ENCODE results near the gene EPS8L3. TPM values are rescaled to one million over a fixed set of nuclear protein-coding genes. Genes with fewer than 3 reads are reported as not detected.

The EPS8L3 gene
- total and polyA plus RNA-seq, 2 of the 4 experiments (the other 2 are of a cell fraction): not detected

DNA sequence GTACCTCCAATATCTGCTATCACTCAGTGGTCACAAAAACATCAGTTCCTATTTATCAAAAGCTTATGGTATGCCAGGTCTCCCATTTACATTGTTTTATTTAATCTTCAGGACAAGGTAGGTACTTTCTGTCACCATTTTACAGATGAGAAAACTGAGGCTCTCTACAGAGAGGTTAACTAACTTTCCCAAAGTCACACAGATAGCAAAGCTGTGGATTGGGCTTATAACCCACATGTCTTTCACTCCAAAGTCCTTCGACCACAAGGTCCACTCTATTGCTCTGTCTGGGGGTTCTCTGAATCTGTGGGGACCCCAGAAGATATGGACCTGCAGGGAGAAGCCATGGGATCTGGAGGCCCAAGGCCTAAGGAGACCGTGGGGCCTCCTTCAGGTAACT, 26.6 kb upstream of the EPS8L3 start:
- Histone ChIP-seq H2BK5ac (ENCODE audit: low read depth, low read length, poor library complexity, severe bottlenecking) (no peak overlapping the region), H2BK120ac (ENCODE audit: low read depth, low read length) (no peak overlapping the region), H3K4me1 (ENCODE audit: control insufficient read depth, insufficient read depth, low read length) (peaks cover 41% of the 10 kb centered on the region), H3K9ac (ENCODE audit: low read depth, low read length) (no peak overlapping the region), H3K4me3 (ENCODE audit: insufficient read depth, low read depth, low read length) (no peak overlapping the region), H4K5ac (ENCODE audit: low read depth, low read length) (no peak overlapping the region), H3K27ac (ENCODE audit: insufficient read depth, low read length) (no peak overlapping the region), H4K8ac (ENCODE audit: low read depth in 2 of 2, low read length in 2 of 2) (no peak overlapping the region), H3K79me1 (ENCODE audit: low read depth in 1 of 2, low read length in 2 of 2) (no peaks in the 10 kb centered on the region), H3K14ac (replicated peaks; ENCODE audit: low read depth, low read length) (no peak overlapping the region), H3K18ac (ENCODE audit: low read depth, low read length) (no peak overlapping the region), H3K9me3 (ENCODE audit: control insufficient read depth, insufficient read depth, low read length) (no peaks in the 10 kb centered on the region), H2BK15ac (ENCODE audit: low read depth, low read length) (no peak overlapping the region), H3K9me1 (ENCODE audit: insufficient read depth, low read length) (peaks cover 28% of the 10 kb centered on the region), H2BK20ac (ENCODE audit: low read depth, low read length) (no peak overlapping the region), H4K20me1 (ENCODE audit: insufficient read depth, low read length) (no peaks in the 10 kb centered on the region), H3K4ac (ENCODE audit: low read depth, low read length) (peak overlapping the region; percentile 49; the same call in 1 of the 2 replicates), H2AFZ (replicated peaks; ENCODE audit: low read length, poor library complexity) (no peak overlapping the region), H2AK5ac (ENCODE audit: low read depth, low read length) (0 out of 2 replicates have a peak overlapping the region, but pooled peaks have one; percentile 67), H3K36me3 (ENCODE audit: control insufficient read depth, insufficient read depth, low read length) (no peaks in the 10 kb centered on the region), H3K27me3 (ENCODE audit: control insufficient read depth, insufficient read depth, low read length) (no peaks in the 10 kb centered on the region), H2AK9ac (replicated peaks; ENCODE audit: low read depth, low read length, poor library complexity) (no peak overlapping the region), H3K56ac (ENCODE audit: extremely low read depth, insufficient read depth, low read length) (no peak overlapping the region), H3K23ac (ENCODE audit: low read depth, low read length) (no peak overlapping the region), H3K4me2 (ENCODE audit: low read depth, low read length) (no peak overlapping the region), H4K91ac (ENCODE audit: insufficient read depth, low read depth, low read length) (no peak overlapping the region)
- dilution Hi-C loops (cut with HindIII; ENCODE audit: low sequenced_read_pairs, unreplicated experiment) (no loop called here), intact Hi-C loops (cut with micrococcal nuclease) (no loop called here), in situ Hi-C loops (cut with MboI; ENCODE audit: low sequenced_read_pairs) (loop anchor here (25.0 kb wide), 1 partner anchor 122 kb away; the partner anchor contains the start of gene CSF1)
- DNase-seq (no peak), ATAC-seq (ENCODE audit: low read depth) (no peak)
- BruUV-seq (replicated peaks): no TSS peak
- POLR2A ChIA-PET (ENCODE audit: unreplicated experiment): no interaction called here
- TF ChIP-seq CEBPB (IDR thresholded peaks at IDR 0.05; ENCODE audit: low read depth, low read length) (no peak), MAFK (IDR thresholded peaks at IDR 0.05; ENCODE audit: low read depth, low read length) (no peak), FOS (IDR thresholded peaks at IDR 0.05; ENCODE audit: low read depth, low read length) (no peak), BHLHE40 (IDR thresholded peaks at IDR 0.05; ENCODE audit: low read depth, low read length) (no peak), MAZ (IDR thresholded peaks at IDR 0.05; ENCODE audit: borderline replicate concordance, low read depth, low read length) (no peak), SMC3 (IDR thresholded peaks at IDR 0.05; ENCODE audit: low read depth, low read length) (no peak), CHD1 (IDR thresholded peaks at IDR 0.05; ENCODE audit: low read depth, low read length) (no peak), RAD21 (IDR thresholded peaks at IDR 0.05; ENCODE audit: low read length) (no peak), RCOR1 (IDR thresholded peaks at IDR 0.05; ENCODE audit: insufficient replicate concordance, low read length) (no peak), NFE2L2 (IDR thresholded peaks at IDR 0.05; ENCODE audit: low read depth, low read length) (no peak), MXI1 (IDR thresholded peaks at IDR 0.05; ENCODE audit: borderline replicate concordance, low read depth, low read length) (no peak), POLR2A (IDR thresholded peaks at IDR 0.05; ENCODE audit: low read depth, low read length) (no peak), RFX5 (IDR thresholded peaks at IDR 0.05; ENCODE audit: low read depth, low read length) (no peak)
- TF ChIP-seq, protein P1, sequence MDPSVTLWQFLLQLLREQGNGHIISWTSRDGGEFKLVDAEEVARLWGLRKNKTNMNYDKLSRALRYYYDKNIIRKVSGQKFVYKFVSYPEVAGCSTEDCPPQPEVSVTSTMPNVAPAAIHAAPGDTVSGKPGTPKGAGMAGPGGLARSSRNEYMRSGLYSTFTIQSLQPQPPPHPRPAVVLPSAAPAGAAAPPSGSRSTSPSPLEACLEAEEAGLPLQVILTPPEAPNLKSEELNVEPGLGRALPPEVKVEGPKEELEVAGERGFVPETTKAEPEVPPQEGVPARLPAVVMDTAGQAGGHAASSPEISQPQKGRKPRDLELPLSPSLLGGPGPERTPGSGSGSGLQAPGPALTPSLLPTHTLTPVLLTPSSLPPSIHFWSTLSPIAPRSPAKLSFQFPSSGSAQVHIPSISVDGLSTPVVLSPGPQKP (IDR thresholded peaks at IDR 0.05; ENCODE audit: borderline replicate concordance, low read depth, low read length): no peak
- TF ChIP-seq, protein P2, sequence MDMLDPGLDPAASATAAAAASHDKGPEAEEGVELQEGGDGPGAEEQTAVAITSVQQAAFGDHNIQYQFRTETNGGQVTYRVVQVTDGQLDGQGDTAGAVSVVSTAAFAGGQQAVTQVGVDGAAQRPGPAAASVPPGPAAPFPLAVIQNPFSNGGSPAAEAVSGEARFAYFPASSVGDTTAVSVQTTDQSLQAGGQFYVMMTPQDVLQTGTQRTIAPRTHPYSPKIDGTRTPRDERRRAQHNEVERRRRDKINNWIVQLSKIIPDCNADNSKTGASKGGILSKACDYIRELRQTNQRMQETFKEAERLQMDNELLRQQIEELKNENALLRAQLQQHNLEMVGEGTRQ (IDR thresholded peaks at IDR 0.05; ENCODE audit: low read depth, low read length): no peak
- TF ChIP-seq, protein P3, sequence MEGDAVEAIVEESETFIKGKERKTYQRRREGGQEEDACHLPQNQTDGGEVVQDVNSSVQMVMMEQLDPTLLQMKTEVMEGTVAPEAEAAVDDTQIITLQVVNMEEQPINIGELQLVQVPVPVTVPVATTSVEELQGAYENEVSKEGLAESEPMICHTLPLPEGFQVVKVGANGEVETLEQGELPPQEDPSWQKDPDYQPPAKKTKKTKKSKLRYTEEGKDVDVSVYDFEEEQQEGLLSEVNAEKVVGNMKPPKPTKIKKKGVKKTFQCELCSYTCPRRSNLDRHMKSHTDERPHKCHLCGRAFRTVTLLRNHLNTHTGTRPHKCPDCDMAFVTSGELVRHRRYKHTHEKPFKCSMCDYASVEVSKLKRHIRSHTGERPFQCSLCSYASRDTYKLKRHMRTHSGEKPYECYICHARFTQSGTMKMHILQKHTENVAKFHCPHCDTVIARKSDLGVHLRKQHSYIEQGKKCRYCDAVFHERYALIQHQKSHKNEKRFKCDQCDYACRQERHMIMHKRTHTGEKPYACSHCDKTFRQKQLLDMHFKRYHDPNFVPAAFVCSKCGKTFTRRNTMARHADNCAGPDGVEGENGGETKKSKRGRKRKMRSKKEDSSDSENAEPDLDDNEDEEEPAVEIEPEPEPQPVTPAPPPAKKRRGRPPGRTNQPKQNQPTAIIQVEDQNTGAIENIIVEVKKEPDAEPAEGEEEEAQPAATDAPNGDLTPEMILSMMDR (conservative IDR thresholded peaks at IDR 0.05; ENCODE audit: low read depth, low read length): no peak
- CTCF ChIA-PET: interaction anchor here (0.6 to 1.2 kb wide), 3 partner anchors 13 to 950 kb away, joined by 3 read pairs; no protein-coding TSS in a partner anchor
- no CpG with 5 or more reads among the region's 2 CpGs for WGBS, 2 experiments (ENCODE audit: extremely low coverage in 2 of 2, insufficient read length in 1 of 2)

All from IMR-90 (cell line).